Loucy (cell line): ENCODE data around the gene CKAP4.

Source experiments
- H2AFZ ChIP-seq: fragments of 200-600 bp; sonication (generic); 2 replicates; pipeline ENCODE4 v1.6.0; 2016; ENCODE audit warnings: antibody characterized with exemption, mild to moderate bottlenecking, low read length, moderate library complexity
- H3F3A ChIP-seq: fragments of 200-600 bp; 2 replicates; pipeline ENCODE4 v1.6.0; 2016; ENCODE audit warnings: antibody characterized with exemption, low read depth, mild to moderate bottlenecking
- H3K27me3 ChIP-seq: fragments of 200-600 bp; sonication (generic); 2 replicates; pipeline ENCODE4 v1.6.1; 2014; ENCODE audit warnings: low read length, mild to moderate bottlenecking; ENCODE audit not compliant: insufficient read depth, poor library complexity, severe bottlenecking
- H3K36me3 ChIP-seq: fragments of 200-600 bp; sonication (generic); 2 replicates; pipeline ENCODE4 v1.6.1; 2016; ENCODE audit warnings: low read length; ENCODE audit not compliant: insufficient read depth
- H3K4me1 ChIP-seq: fragments of 200-600 bp; sonication (generic); 2 replicates; pipeline ENCODE4 v1.5.1; 2014; ENCODE audit warnings: low read length, mild to moderate bottlenecking; ENCODE audit not compliant: insufficient read depth, poor library complexity, severe bottlenecking
- H3K4me2 ChIP-seq: fragments of 200-600 bp; sonication (generic); 2 replicates; pipeline ENCODE4 v1.6.0; 2014; ENCODE audit warnings: antibody characterized with exemption, low read length, low read depth, mild to moderate bottlenecking; ENCODE audit not compliant: poor library complexity, severe bottlenecking
- H3K4me3 ChIP-seq: fragments of 200-600 bp; sonication (generic); 2 replicates; pipeline ENCODE4 v1.5.1; 2014; ENCODE audit warnings: low read length, mild to moderate bottlenecking, mixed read lengths; ENCODE audit not compliant: poor library complexity, severe bottlenecking
- H3K79me2 ChIP-seq: fragments of 200-600 bp; sonication (generic); 2 replicates; pipeline ENCODE4 v1.6.1; 2014; ENCODE audit warnings: low read length; ENCODE audit not compliant: insufficient read depth
- H3K9ac ChIP-seq: fragments of 200-600 bp; sonication (generic); 2 replicates; pipeline ENCODE4 v1.6.0; 2014; ENCODE audit warnings: mild to moderate bottlenecking, low read depth, low read length, moderate library complexity; ENCODE audit not compliant: poor library complexity, severe bottlenecking
- H3K9me2 ChIP-seq: fragments of 200-600 bp; sonication (generic); replicated peaks from 2 replicates; pipeline ENCODE4 v1.6.1; 2016; ENCODE audit warnings: low read depth, low read length, mixed read lengths
- H3K9me3 ChIP-seq: fragments of 200-600 bp; sonication (generic); 2 replicates; pipeline ENCODE4 v1.6.1; 2014; ENCODE audit warnings: mild to moderate bottlenecking, antibody characterized with exemption, low read length, low read depth; ENCODE audit not compliant: insufficient read depth
- H4K20me1 ChIP-seq: fragments of 200-600 bp; sonication (generic); 2 replicates; pipeline ENCODE4 v1.6.0; 2014; ENCODE audit warnings: antibody characterized with exemption, low read length, mild to moderate bottlenecking; ENCODE audit not compliant: insufficient read depth, poor library complexity, severe bottlenecking
- EZH2phosphoT487 ChIP-seq: fragments of 200-600 bp; IDR thresholded peaks from 2 replicates; pipeline ENCODE4 v1.6.1; 2018; ENCODE audit warnings: antibody characterized with exemption, mild to moderate bottlenecking, moderate library complexity, borderline replicate concordance
- TF ChIP-seq, protein P1 (sequence below): fragments of 200-600 bp; sonication (generic); conservative IDR thresholded peaks from 2 replicates; pipeline ENCODE4 v1.5.1; 2014; ENCODE audit warnings: mild to moderate bottlenecking, antibody characterized with exemption, low read length

CKAP4 gene

DNA sequence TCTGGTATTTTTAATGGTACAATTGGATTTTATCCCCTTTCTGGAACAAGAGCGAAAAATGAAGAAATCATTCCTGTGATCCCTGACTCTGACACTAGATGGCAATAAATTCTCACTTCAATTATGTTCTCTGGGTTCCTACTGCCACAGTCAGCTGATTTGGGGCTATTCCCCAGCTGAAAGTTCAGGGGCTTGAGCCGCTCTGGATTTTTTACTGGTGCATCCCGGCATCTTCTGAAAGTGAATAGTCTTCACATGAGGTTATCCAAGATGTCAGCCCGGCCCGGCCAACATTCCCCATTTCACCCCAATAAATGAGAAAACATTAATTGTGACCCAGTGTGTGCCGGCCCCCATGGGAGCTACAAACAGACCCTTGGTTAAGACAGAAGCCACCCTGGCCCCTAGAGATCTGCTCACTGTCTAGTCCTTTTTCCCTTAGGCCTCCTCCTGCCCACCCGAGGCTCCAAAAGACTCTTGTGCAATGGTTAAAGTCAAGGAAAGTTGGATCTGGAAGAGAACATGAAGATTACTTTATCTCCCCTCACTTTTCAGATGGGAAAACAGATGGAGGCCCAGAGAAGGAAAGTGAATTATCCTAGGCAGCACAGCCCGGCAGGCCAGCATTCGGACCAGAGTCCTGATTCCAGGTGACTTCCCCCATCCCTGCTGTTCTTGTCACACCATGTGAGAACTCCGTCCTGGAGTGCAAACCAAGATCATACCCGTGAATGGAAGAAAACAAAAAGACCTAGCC, 20.8 kb downstream of the CKAP4 start:
- no peaks in the 10 kb centered on the region for H3K27me3 ChIP-seq
- no peak overlapping the region for H3K4me3 ChIP-seq
- no peaks in the 10 kb centered on the region for H3F3A ChIP-seq
- H3K9ac ChIP-seq, result no peak overlapping the region
- TF ChIP-seq EZH2phosphoT487, result no peak
- TF ChIP-seq, protein P1, sequence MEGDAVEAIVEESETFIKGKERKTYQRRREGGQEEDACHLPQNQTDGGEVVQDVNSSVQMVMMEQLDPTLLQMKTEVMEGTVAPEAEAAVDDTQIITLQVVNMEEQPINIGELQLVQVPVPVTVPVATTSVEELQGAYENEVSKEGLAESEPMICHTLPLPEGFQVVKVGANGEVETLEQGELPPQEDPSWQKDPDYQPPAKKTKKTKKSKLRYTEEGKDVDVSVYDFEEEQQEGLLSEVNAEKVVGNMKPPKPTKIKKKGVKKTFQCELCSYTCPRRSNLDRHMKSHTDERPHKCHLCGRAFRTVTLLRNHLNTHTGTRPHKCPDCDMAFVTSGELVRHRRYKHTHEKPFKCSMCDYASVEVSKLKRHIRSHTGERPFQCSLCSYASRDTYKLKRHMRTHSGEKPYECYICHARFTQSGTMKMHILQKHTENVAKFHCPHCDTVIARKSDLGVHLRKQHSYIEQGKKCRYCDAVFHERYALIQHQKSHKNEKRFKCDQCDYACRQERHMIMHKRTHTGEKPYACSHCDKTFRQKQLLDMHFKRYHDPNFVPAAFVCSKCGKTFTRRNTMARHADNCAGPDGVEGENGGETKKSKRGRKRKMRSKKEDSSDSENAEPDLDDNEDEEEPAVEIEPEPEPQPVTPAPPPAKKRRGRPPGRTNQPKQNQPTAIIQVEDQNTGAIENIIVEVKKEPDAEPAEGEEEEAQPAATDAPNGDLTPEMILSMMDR, result peak; percentile 73
- no peaks in the 10 kb centered on the region for H4K20me1 ChIP-seq
- H3K9me3 ChIP-seq, result no peaks in the 10 kb centered on the region
- no peaks in the 10 kb centered on the region for H3K9me2 ChIP-seq
- no peak overlapping the region for H3K4me2 ChIP-seq
- no peaks in the 10 kb centered on the region for H3K79me2 ChIP-seq
- H3K4me1 ChIP-seq, result no peaks in the 10 kb centered on the region
- no peak overlapping the region for H2AFZ ChIP-seq
- no peaks in the 10 kb centered on the region for H3K36me3 ChIP-seq

DNA sequence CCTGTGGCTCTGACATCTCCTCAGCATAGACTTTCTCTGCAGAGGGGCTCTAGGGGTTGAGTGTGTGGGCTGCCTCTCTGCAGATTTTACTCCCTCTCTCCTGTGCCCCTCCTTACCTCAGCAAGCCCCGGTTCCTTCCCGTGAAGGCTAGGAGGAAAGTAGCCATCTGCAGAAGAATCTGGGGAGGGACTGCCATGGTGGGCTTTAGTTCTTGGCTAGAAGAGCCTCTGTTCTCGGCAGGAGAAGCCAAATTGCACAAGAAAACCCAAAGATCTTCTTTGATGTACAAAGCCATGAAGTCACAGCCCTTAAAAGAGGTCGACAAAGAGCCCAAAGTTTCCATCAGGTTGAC, 23.5 kb downstream of the CKAP4 start:
- Histone ChIP-seq H3K4me2 (no peak overlapping the region), H3K79me2 (no peaks in the 10 kb centered on the region), H2AFZ (no peak overlapping the region), H3K9me3 (no peaks in the 10 kb centered on the region), H3K9me2 (no peaks in the 10 kb centered on the region), H3K36me3 (no peaks in the 10 kb centered on the region), H3K9ac (no peak overlapping the region), H3K27me3 (no peaks in the 10 kb centered on the region), H4K20me1 (no peaks in the 10 kb centered on the region), H3F3A (no peaks in the 10 kb centered on the region), H3K4me1 (peaks cover 8% of the 10 kb centered on the region), H3K4me3 (no peak overlapping the region)
- TF ChIP-seq, protein P1, result peak; percentile 31
- TF ChIP-seq EZH2phosphoT487, result no peak

DNA sequence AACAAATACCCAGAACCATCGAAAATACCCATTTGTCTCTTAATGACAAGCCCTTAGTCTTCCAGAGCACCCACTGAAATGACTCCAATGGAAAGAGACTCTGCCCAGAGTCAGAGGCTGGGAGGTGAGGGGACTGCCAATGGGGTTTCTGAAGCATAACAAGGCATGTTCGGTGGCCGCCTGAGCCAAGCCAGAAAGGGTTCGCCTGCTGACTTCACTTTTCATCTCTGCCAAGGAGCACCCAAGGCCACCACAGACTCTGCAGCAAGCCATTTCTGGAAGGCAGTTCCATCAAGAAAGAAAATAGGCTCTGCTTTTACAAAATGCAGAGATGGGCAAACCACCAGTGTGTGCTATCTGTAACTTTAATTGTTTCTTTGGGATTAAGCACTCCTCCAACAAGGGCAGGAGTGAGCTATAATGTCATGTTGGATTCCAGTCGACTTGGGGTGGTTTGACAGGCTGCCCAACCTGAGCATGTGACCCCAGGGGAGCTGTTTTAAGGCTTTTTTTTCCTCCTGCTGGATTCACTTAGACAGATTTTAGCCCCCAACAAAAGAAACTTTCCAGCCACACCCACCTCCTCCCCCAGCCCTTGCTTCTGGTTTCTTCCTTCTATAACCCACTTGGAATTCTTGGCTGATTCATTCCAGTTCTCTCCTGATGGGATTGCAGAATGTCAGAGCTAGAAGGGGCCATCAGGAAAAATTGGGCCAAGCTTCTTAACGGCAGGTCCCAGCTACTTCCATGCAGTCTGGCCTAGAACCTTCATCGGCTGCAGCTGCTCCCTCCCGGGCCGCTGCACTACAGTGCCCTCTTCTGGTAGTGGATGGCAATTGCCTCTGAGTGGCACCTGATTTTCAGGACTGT, 24.1 kb downstream of the CKAP4 start:
- peak overlapping the region; percentile 90 for H2AFZ ChIP-seq
- no peaks in the 10 kb centered on the region for H3K9me3 ChIP-seq
- H3K4me3 ChIP-seq, result no peak overlapping the region
- H3F3A ChIP-seq, result no peaks in the 10 kb centered on the region
- H3K4me1 ChIP-seq, result peaks cover 8% of the 10 kb centered on the region
- H3K36me3 ChIP-seq, result no peaks in the 10 kb centered on the region
- H3K9me2 ChIP-seq, result no peaks in the 10 kb centered on the region
- H4K20me1 ChIP-seq, result no peaks in the 10 kb centered on the region
- H3K4me2 ChIP-seq, result peak overlapping the region; percentile 42
- H3K9ac ChIP-seq, result no peak overlapping the region
- H3K27me3 ChIP-seq, result no peaks in the 10 kb centered on the region
- TF ChIP-seq, protein P1, result peak; percentile 91
- TF ChIP-seq EZH2phosphoT487, result no peak
- H3K79me2 ChIP-seq, result no peaks in the 10 kb centered on the region
